Uterus (tissue), 4 donors: ENCODE results near the gene CEP20. TPM values are rescaled to one million over a fixed set of nuclear protein-coding genes. Genes with fewer than 3 reads are reported as not detected.
"Not testable (repeated sequence)": the region's sequence is repeated elsewhere in the genome, so short reads cannot be mapped to it uniquely, and the experiment has no call there.

Source experiments
- DNase-seq, 2 donors: peaks; one replicate each; pipeline ENCODE4 v3.0.0-alpha.2; 2019 to 2020
- H3K27ac ChIP-seq, 2 donors: fragments of 200-600 bp; sonication (generic); 1 replicate in 1 of 2; 2 replicates in 1 of 2; pipeline ENCODE4 v1.5.1; 2016 to 2018
- H3K27me3 ChIP-seq, 2 donors: fragments of 200-600 bp; sonication (generic); one replicate each; pipeline ENCODE4 v1.5.1; 2018 to 2019; ENCODE audit warnings: control low read depth in 1 of 2
- H3K36me3 ChIP-seq, 2 donors: fragments of 200-600 bp; sonication (generic); one replicate each; pipeline ENCODE4 v1.5.1; 2019; ENCODE audit warnings: control low read depth in 1 of 2
- H3K4me1 ChIP-seq, 2 donors: fragments of 200-600 bp; sonication (generic); one replicate each; pipeline ENCODE4 v1.5.1; 2018 to 2019; ENCODE audit warnings: control low read depth in 1 of 2
- H3K4me3 ChIP-seq, 2 donors: fragments of 200-600 bp; sonication (generic); 1 replicate in 1 of 2; 2 replicates in 1 of 2; pipeline ENCODE4 v1.5.1; 2018 to 2019; ENCODE audit warnings: mild to moderate bottlenecking in 1 of 2
- H3K9me3 ChIP-seq, 2 donors: fragments of 200-600 bp; sonication (generic); one replicate each; pipeline ENCODE4 v1.5.1; 2019; ENCODE audit warnings: control low read depth in 1 of 2
- CTCF ChIP-seq, 4 experiments: fragments of 200-600 bp in 2 of 4; fragments of 450-650 bp in 2 of 4; sonication (generic) in 2 of 4; IDR thresholded peaks; one replicate each; pipeline ENCODE4 v1.5.1; 2016 to 2019; ENCODE audit warnings: antibody characterized with exemption in 4 of 4, mild to moderate bottlenecking in 2 of 4, moderate library complexity in 1 of 4
- POLR2A ChIP-seq, 2 donors: fragments of 450-650 bp; IDR thresholded peaks; one replicate each; pipeline ENCODE4 v1.6.1; 2016; ENCODE audit warnings: antibody characterized with exemption in 2 of 2, mild to moderate bottlenecking in 1 of 2, moderate library complexity in 1 of 2
- intact Hi-C: fragments of 100-400 bp; cut with DNase I; formaldehyde crosslinking; loops from one replicate; pipeline ENCODE4 v1.15.1; 2023; ENCODE audit warnings: low total_unique reads
- total RNA-seq, 4 donors: library from RNA; depleted of rRNA in 3 of 4; stranded (reverse); fragments of >200 nt in 3 of 4; gene quantifications; one replicate each; pipeline versions ENCODE4 v1.1.0 to v1.2.4, GENCODE V29; 2014 to 2023
- donor health status: DM: yes; HTN: yes; CAD: no.

The CEP20 gene
- total RNA-seq, 4 donors from 2014 or later: 13.8 to 101 (median 47.9) TPM

- Histone ChIP-seq H3K4me1 (no peaks in the 10 kb centered on the region), H3K27me3 (no peaks in the 10 kb centered on the region), H3K4me3 (no peak overlapping the region), H3K36me3 (no peaks in the 10 kb centered on the region), H3K27ac (no peak overlapping the region), H3K9me3 (no peaks in the 10 kb centered on the region)
- TF ChIP-seq POLR2A (IDR thresholded peaks at IDR 0.05) (no peak), CTCF (IDR thresholded peaks at IDR 0.05) (no peak)
- no peak for DNase-seq
- intact Hi-C loops: no loop called here
Observed at GRCh38 chr16:15928261-15929104, 40.1 kb upstream of the CEP20 start.

DNA sequence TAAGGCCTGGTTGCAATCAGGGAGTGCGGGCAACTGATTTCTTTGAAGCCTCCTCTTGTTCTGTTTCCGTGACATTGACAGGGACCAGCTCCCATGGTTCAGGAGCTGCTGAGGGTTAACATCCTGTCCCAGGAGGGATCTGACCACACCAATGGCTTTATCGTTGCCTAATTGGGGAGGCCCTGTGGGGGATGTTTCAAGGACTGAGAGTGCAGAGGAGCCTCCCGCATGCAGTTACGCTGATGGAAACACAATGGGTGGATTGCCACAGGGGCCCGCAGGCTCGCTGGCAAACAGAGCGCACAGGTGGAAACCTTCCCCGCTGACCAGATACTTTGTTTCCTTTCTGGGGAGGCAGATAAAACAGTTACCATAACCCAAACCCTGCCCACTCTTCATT, 37.2 kb upstream of the CEP20 start:
- intact Hi-C loops: no loop called here

DNA sequence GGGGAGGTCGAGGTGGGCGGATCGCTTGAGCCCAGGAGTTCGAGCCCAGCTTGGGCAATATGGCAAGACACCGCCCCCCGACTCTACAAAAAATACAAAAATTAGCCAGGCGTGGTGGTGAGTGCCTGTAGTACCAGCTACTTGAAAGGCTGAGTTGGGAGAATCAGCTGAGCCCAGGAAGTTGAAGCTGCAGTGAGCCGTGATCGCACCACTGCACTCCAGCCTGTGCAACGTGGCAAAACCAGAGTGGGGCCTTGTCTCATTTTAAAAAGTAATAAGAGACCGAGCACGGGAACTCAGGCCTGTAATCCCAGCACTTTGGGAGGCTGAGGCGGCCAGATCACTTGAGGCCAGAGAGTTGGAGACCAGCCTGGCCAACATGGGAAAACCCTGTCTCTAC, 36.6 kb upstream of the CEP20 start:
- H3K27ac ChIP-seq: no peak overlapping the region
- H3K9me3 ChIP-seq: no peaks in the 10 kb centered on the region
- no peak overlapping the region for H3K4me3 ChIP-seq
- H3K36me3 ChIP-seq: no peaks in the 10 kb centered on the region
- no peaks in the 10 kb centered on the region for H3K27me3 ChIP-seq
- no peak for DNase-seq
- intact Hi-C loops: no loop called here
- TF ChIP-seq POLR2A (IDR thresholded peaks at IDR 0.05) (no peak), CTCF (IDR thresholded peaks at IDR 0.05) (no peak)
- no peaks in the 10 kb centered on the region for H3K4me1 ChIP-seq

More for the DNA sequence above, 37.2 kb upstream of the CEP20 start:
- no peaks in the 10 kb centered on the region for H3K27me3 ChIP-seq
- no peaks in the 10 kb centered on the region for H3K4me1 ChIP-seq
- H3K27ac ChIP-seq: no peak overlapping the region
- H3K9me3 ChIP-seq: no peaks in the 10 kb centered on the region
- TF ChIP-seq CTCF (IDR thresholded peaks at IDR 0.05) (no peak), POLR2A (IDR thresholded peaks at IDR 0.05) (no peak)
- H3K4me3 ChIP-seq: no peak overlapping the region
- H3K36me3 ChIP-seq: no peaks in the 10 kb centered on the region
- DNase-seq: no peak

DNA sequence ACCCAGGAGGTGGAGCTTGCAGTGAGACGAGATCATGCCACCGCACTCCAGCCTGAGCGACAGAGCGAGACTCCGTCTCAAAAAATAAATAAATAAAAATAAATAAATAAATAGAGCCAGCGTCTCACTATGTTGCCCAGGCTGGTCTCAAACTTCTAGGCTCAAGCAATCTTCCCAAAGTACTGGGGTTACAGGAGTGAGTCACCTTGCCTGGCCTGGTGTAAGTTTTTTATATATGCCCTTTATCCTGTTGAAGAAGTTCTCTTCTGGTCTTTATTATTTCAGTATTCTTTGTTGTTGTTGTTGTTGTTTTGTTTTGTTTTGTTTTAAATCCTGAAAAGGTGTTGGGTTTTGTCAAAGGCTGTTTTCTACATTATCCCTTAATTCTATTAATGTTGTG, 30.9 kb upstream of the CEP20 start:
- no peaks in the 10 kb centered on the region for H3K36me3 ChIP-seq
- H3K9me3 ChIP-seq: no peaks in the 10 kb centered on the region
- H3K27me3 ChIP-seq: no peaks in the 10 kb centered on the region
- H3K4me1 ChIP-seq: no peaks in the 10 kb centered on the region
- no peak for TF ChIP-seq CTCF (IDR thresholded peaks at IDR 0.05)
- no peak for TF ChIP-seq POLR2A (IDR thresholded peaks at IDR 0.05)
- H3K27ac ChIP-seq: no peak overlapping the region
- intact Hi-C loops: no loop called here
- H3K4me3 ChIP-seq: no peak overlapping the region
- DNase-seq: no peak

DNA sequence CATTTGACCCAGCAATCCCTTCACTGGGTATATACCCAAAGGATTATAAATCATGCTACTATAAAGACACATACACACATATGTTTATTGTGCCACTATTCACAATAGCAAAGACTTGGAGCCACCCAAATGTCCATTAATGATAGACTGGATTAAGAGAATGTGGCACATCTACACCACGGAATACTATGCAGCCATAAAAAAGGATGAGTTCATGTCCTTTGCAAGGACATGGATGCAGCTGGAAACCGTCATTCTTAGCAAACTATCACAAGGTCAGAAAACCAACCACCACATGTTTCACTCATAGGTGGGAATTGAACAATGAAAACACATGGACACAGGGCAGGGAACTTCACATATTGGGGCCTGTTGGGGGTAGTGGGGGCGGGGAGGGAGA, 29.9 kb upstream of the CEP20 start:
- intact Hi-C loops, H3K27ac ChIP-seq: not testable (repeated sequence)

More for the DNA sequence above, 29.9 kb upstream of the CEP20 start:
- H3K4me1 ChIP-seq, H3K4me3 ChIP-seq, H3K36me3 ChIP-seq, DNase-seq, H3K9me3 ChIP-seq, H3K27me3 ChIP-seq: not testable (repeated sequence)
